Vagina (tissue), 2 donors: ENCODE measurements around the gene SDK2. TPM values are rescaled to one million over a fixed set of nuclear protein-coding genes. Genes with fewer than 3 reads are reported as not detected.
A peak's percentile ranks its signal among the peaks of the same experiment; 100 is the strongest.

ENCODE experiments used
- DNase-seq, 2 donors: peaks; one replicate each; pipeline ENCODE4 v3.0.0-alpha.2; 2017; ENCODE audit errors: extremely low spot score in 2 of 2
- H3K27ac ChIP-seq: fragments of 200-600 bp; sonication (generic); one replicate; pipeline ENCODE4 v1.5.1; 2019
- H3K27me3 ChIP-seq: fragments of 200-600 bp; sonication (generic); one replicate; pipeline ENCODE4 v1.5.1; 2019
- H3K36me3 ChIP-seq, 2 donors: fragments of 200-600 bp; sonication (generic); one replicate each; pipeline ENCODE4 v1.5.1; 2017 to 2019
- H3K4me1 ChIP-seq: fragments of 200-600 bp; sonication (generic); one replicate; pipeline ENCODE4 v1.5.1; 2019
- H3K4me3 ChIP-seq, 2 donors: fragments of 200-600 bp; sonication (generic); 1 replicate in 1 of 2; 2 replicates in 1 of 2; pipeline ENCODE4 v1.5.1; 2016 to 2019
- H3K9me3 ChIP-seq: fragments of 200-600 bp; sonication (generic); one replicate; pipeline ENCODE4 v1.5.1; 2019
- POLR2A ChIP-seq, 2 donors: fragments of 450-650 bp; IDR thresholded peaks; one replicate each; pipeline ENCODE4 v1.6.1; 2017; ENCODE audit warnings: antibody characterized with exemption in 2 of 2, mild to moderate bottlenecking in 2 of 2, moderate library complexity in 2 of 2
- POLR2AphosphoS5 ChIP-seq, 2 donors: sonication (generic); formaldehyde crosslinking; IDR thresholded peaks; one replicate each; pipeline ENCODE4 v1.9.0; 2017; ENCODE audit warnings: antibody characterized with exemption in 2 of 2, mild to moderate bottlenecking in 2 of 2, low read depth in 1 of 2; ENCODE audit not compliant: insufficient read depth in 1 of 2
- intact Hi-C: fragments of 100-400 bp; cut with DNase I; formaldehyde crosslinking; loops from one replicate; pipeline ENCODE4 v1.15.1; 2023
- total RNA-seq: library from RNA; depleted of rRNA; stranded (reverse); fragments of >200 nt; gene quantifications from one replicate; pipeline ENCODE4 v1.2.3, GENCODE V29; 2016
- TF ChIP-seq, protein P1 (sequence below), 3 experiments: fragments of 450-650 bp in 2 of 3; fragments of 200-600 bp in 1 of 3; sonication (generic) in 1 of 3; IDR thresholded peaks; one replicate each; pipeline ENCODE4 v1.5.1; 2017 to 2019; ENCODE audit warnings: antibody characterized with exemption in 3 of 3, mild to moderate bottlenecking in 2 of 3, moderate library complexity in 2 of 3

SDK2 gene
- total RNA-seq, 1 donor from 2014 or later, result 1.7 TPM

DNA sequence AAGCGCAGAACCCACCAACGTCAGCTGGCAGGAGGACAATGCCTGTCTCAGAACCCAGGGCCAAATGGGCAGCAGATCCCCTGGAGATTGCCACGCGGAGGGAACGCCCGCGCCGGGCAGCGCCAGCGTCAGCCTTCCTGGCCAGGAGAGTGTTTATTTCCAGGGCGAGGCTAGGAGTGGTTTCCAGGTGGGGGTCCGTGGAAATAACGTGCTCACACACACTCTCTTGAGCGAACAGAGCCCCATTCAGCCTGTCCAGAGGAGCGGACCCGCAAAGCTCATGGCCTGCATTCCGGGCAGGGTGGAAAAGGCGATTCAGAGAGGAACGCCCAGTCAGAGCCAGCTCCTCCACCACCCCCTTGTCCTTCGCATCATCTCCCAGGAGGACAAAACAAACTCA is 40.3 kb downstream of the SDK2 start:
- no peaks in the 10 kb centered on the region for H3K27me3 ChIP-seq
- intact Hi-C loops, result no loop called here
- H3K9me3 ChIP-seq, result no peaks in the 10 kb centered on the region
- peaks cover 14% of the 10 kb centered on the region for H3K4me1 ChIP-seq
- no peak overlapping the region for H3K4me3 ChIP-seq
- no peaks in the 10 kb centered on the region for H3K36me3 ChIP-seq
- DNase-seq, result no peak
- no peak overlapping the region for H3K27ac ChIP-seq
- TF ChIP-seq POLR2AphosphoS5 (IDR thresholded peaks at IDR 0.05; ENCODE audit: insufficient read depth in 1 of 2, low read depth in 1 of 2) (no peak), POLR2A (IDR thresholded peaks at IDR 0.05) (no peak)
- TF ChIP-seq, protein P1, sequence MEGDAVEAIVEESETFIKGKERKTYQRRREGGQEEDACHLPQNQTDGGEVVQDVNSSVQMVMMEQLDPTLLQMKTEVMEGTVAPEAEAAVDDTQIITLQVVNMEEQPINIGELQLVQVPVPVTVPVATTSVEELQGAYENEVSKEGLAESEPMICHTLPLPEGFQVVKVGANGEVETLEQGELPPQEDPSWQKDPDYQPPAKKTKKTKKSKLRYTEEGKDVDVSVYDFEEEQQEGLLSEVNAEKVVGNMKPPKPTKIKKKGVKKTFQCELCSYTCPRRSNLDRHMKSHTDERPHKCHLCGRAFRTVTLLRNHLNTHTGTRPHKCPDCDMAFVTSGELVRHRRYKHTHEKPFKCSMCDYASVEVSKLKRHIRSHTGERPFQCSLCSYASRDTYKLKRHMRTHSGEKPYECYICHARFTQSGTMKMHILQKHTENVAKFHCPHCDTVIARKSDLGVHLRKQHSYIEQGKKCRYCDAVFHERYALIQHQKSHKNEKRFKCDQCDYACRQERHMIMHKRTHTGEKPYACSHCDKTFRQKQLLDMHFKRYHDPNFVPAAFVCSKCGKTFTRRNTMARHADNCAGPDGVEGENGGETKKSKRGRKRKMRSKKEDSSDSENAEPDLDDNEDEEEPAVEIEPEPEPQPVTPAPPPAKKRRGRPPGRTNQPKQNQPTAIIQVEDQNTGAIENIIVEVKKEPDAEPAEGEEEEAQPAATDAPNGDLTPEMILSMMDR (IDR thresholded peaks at IDR 0.05), result no peak

DNA sequence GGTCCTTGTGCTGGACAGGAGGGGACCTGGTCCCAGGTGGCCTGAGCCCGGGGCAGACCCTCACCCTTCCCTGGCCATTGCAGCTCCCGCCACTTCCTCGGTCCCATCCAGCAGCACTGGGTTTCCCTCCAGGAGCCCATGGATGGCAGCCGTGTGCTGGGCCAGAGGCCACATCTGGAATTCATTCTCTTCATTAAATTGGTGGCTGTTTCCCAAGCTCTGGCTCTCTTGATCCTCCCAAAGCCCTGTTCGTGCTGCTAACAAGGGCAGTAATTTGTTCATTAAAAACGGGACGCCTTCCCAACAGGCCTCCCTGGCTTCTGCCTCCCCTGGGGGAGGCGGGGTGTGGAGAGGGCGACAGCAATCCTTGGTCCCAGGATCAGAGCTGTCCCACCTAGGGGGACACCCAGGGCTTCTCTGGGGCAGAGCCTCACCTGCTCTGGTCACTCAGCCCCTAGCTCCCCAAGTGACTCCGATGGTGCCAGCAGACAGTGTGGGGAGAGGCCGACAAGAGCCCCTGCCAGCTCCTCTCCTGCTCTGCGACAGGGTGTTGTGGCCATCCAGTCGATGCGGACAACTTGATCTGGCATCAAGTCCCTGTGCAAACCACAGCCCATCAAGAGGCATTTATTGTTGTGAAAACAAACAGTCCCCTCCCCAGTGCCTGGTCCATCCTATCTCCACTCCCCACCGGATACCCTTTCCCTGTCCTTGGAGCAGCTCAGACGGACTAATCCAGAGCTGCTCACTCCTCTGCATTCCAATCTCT is 44.0 kb downstream of the SDK2 start:
- TF ChIP-seq POLR2AphosphoS5 (IDR thresholded peaks at IDR 0.05; ENCODE audit: insufficient read depth in 1 of 2, low read depth in 1 of 2) (peak in 1 of 2 donors; percentile 15), POLR2A (IDR thresholded peaks at IDR 0.05) (no peak)
- TF ChIP-seq, protein P1 (IDR thresholded peaks at IDR 0.05), result no peak
- intact Hi-C loops, result no loop called here
- H3K4me1 ChIP-seq, result peaks cover 14% of the 10 kb centered on the region
- no peak for DNase-seq
- H3K9me3 ChIP-seq, result no peaks in the 10 kb centered on the region
- no peaks in the 10 kb centered on the region for H3K27me3 ChIP-seq
- H3K27ac ChIP-seq, result no peak overlapping the region
- no peak overlapping the region for H3K4me3 ChIP-seq
- no peaks in the 10 kb centered on the region for H3K36me3 ChIP-seq

DNA sequence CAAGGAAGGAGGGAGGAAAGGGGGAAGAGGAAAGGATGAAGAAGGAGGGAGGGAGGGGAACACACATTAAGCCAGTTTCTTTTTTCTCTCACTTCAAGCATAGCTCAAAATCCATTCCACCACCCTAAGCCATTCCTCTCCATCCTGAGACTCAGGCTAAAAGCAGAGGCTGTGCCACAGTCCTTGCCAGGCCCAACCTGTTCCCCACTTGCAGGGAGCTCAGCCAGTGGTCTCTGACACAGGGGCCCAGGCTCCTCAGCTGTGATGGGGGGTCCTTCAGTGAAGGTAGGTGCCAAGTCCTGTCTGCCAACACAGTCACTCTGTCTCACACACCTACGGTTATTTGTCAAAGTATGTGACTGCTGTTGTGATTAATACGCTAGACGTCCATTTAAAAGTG is 44.6 kb downstream of the SDK2 start:
- no peak overlapping the region for H3K27ac ChIP-seq
- H3K9me3 ChIP-seq, result no peaks in the 10 kb centered on the region
- no peak overlapping the region for H3K4me3 ChIP-seq
- no peak for DNase-seq
- no peaks in the 10 kb centered on the region for H3K36me3 ChIP-seq
- H3K4me1 ChIP-seq, result peaks cover 14% of the 10 kb centered on the region
- TF ChIP-seq, protein P1 (IDR thresholded peaks at IDR 0.05), result no peak
- TF ChIP-seq POLR2AphosphoS5 (IDR thresholded peaks at IDR 0.05; ENCODE audit: insufficient read depth in 1 of 2, low read depth in 1 of 2) (no peak), POLR2A (IDR thresholded peaks at IDR 0.05) (no peak)
- H3K27me3 ChIP-seq, result no peaks in the 10 kb centered on the region
- intact Hi-C loops, result no loop called here

DNA sequence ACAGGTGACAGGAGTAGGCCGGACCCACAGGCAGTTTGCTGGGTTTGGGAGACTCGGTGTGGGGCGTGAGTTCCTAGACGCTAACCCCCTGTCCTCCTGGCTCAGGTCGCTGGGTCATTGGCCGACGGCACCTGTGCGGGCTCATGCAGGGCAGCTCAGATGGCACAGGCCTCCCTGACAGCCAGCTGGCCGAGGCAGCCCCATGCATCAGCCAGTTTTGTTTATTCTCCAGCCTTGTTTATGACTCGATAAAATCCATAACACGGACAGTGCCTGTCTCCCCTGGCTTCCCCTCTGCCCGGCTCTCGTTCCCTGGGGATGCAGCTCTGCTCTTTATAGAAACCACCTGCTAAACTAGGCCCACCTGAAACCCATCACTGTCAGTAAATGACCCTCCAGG is 46.0 kb downstream of the SDK2 start:
- no peaks in the 10 kb centered on the region for H3K27me3 ChIP-seq
- no peak overlapping the region for H3K4me3 ChIP-seq
- H3K4me1 ChIP-seq, result peaks cover 14% of the 10 kb centered on the region
- H3K27ac ChIP-seq, result no peak overlapping the region
- DNase-seq, result no peak
- intact Hi-C loops, result no loop called here
- TF ChIP-seq POLR2AphosphoS5 (IDR thresholded peaks at IDR 0.05; ENCODE audit: insufficient read depth in 1 of 2, low read depth in 1 of 2), result no peak
- TF ChIP-seq, protein P1 (IDR thresholded peaks at IDR 0.05), result no peak
- no peak for TF ChIP-seq POLR2A (IDR thresholded peaks at IDR 0.05)
- H3K36me3 ChIP-seq, result no peaks in the 10 kb centered on the region
- H3K9me3 ChIP-seq, result no peaks in the 10 kb centered on the region

DNA sequence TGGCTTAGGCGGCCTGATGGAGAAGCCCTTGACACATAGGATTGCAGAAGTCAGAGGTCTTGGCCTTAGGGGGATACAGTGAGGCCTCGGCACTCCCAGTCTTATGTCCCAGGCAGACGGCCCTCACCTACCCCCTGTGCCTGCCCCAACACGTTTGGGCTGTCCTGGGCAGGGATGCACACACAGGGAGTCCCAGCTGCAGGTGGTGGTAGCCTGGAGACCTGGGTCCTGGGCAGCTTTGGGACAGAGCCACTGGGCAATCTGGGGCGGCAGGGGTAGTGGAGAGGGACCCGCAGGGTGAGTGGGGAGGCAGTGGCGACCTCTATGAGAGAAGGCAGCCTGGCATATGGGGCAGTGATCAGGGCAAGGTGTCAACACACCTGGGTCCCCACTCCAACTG is 48.3 kb downstream of the SDK2 start:
- Histone ChIP-seq H3K4me3 (no peak overlapping the region), H3K9me3 (no peaks in the 10 kb centered on the region), H3K4me1 (peaks cover 12% of the 10 kb centered on the region), H3K36me3 (no peaks in the 10 kb centered on the region), H3K27ac (no peak overlapping the region), H3K27me3 (no peaks in the 10 kb centered on the region)
- no peak for DNase-seq
- TF ChIP-seq, protein P1 (IDR thresholded peaks at IDR 0.05), result no peak
- TF ChIP-seq POLR2AphosphoS5 (IDR thresholded peaks at IDR 0.05; ENCODE audit: insufficient read depth in 1 of 2, low read depth in 1 of 2) (no peak), POLR2A (IDR thresholded peaks at IDR 0.05) (no peak)
- intact Hi-C loops, result no loop called here
